K562 (cell line): Measurements from ENCODE around the gene UBR1. TPM values are rescaled to one million over a fixed set of nuclear protein-coding genes. Genes with fewer than 3 reads are reported as not detected.
"Not testable (repeated sequence)": the region's sequence is repeated elsewhere in the genome, so short reads cannot be mapped to it uniquely, and the experiment has no call there.

ENCODE experiments used
- ATAC-seq: fragments of 200-7000 bp; cut with Tn5 transposase; 3 replicates; pipeline ENCODE4 v1.9.1; 2020; ENCODE audit warnings: moderate library complexity
- BruUV-seq: library from RNA; stranded (reverse); fragments of 400-500 nt; replicated peaks from 2 replicates; lab custom pipeline; 2021; lab: Mats Ljungman, UMichigan
- CTCF ChIA-PET: fragments of 300-600 bp; formaldehyde crosslinking; extraction: SDS; loops from one replicate; lab custom pipeline; 2021; ENCODE audit warnings: low intra/inter-chr PET ratio; lab: Yijun Ruan, JAX
- POLR2A ChIA-PET: fragments of 300-600, 350-650 bp; sonication (Branson Sonifier 250); formaldehyde crosslinking; extraction: SDS; loops from one replicate; lab custom pipeline; 2021; ENCODE audit warnings: antibody characterized with exemption, inconsistent platforms; lab: Yijun Ruan, JAX
- DNase-seq, 4 experiments: peaks; one replicate each; pipeline versions ENCODE4 v3.0.0 to v3.0.0-alpha.2; 2011 to 2018; ENCODE audit warnings: low spot score in 3 of 4, mixed read lengths in 3 of 4; ENCODE audit errors: extremely low read depth in 1 of 4
- FAIRE-seq: peaks from 2 replicates; lab custom pipeline; 2011; peaks lifted over from hg19 to GRCh38; lab: Jason Lieb, UNC
- H2AFZ ChIP-seq: 2 replicates; pipeline ENCODE4 v1.6.0; 2011; ENCODE audit warnings: low read depth, low read length, control low read depth, inconsistent platforms
- H3K27ac ChIP-seq: fragments of 200-600 bp; 3 replicates; pipeline ENCODE4 v1.8.0; 2011; ENCODE audit warnings: low read depth, mild to moderate bottlenecking, control low read depth, inconsistent platforms, low read length, moderate library complexity, mixed read lengths; ENCODE audit errors: extremely low read depth
- H3K27me3 ChIP-seq, 2 experiments: fragments of 300-600 bp in 1 of 2; 2 replicates in 1 of 2; 3 replicates in 1 of 2; pipeline versions ENCODE4 v1.6.0 to v1.8.0; 2011; ENCODE audit warnings: inconsistent platforms in 2 of 2, low read length in 2 of 2, mild to moderate bottlenecking in 1 of 2, mixed read lengths in 1 of 2, moderate library complexity in 1 of 2; ENCODE audit not compliant: control insufficient read depth in 2 of 2, insufficient read depth in 2 of 2
- H3K36me3 ChIP-seq: fragments of 300-600 bp; 3 replicates; pipeline ENCODE4 v1.8.0; 2011; ENCODE audit warnings: mild to moderate bottlenecking, low read length, inconsistent platforms; ENCODE audit not compliant: control insufficient read depth, insufficient read depth
- H3K4me1 ChIP-seq, 2 experiments: fragments of 200-600 bp in 1 of 2; replicated peaks in 1 of 2; 2 replicates in 1 of 2; 3 replicates in 1 of 2; pipeline versions ENCODE4 v1.5.1 to v1.8.0; 2011; ENCODE audit warnings: inconsistent platforms in 2 of 2, low read length in 2 of 2, mild to moderate bottlenecking in 1 of 2, mixed read lengths in 1 of 2, moderate library complexity in 1 of 2; ENCODE audit not compliant: control insufficient read depth in 2 of 2, insufficient read depth in 2 of 2
- H3K4me2 ChIP-seq: 2 replicates; pipeline ENCODE4 v1.6.1; 2011; ENCODE audit warnings: low read length, control low read depth, inconsistent platforms, mixed read lengths; ENCODE audit not compliant: insufficient read depth
- H3K4me3 ChIP-seq: fragments of 200-600 bp; sonication (generic), shearing (Covaris generic); 2 replicates; pipeline ENCODE4 v1.5.1; 2016; ENCODE audit warnings: control low read depth, inconsistent platforms
- H3K79me2 ChIP-seq: fragments of 200-600 bp; 3 replicates; pipeline ENCODE4 v1.8.0; 2011; ENCODE audit warnings: low read length, inconsistent platforms; ENCODE audit not compliant: control insufficient read depth, insufficient read depth
- H3K9ac ChIP-seq, 2 experiments: 2 replicates each; pipeline versions ENCODE4 v1.6.0 to v1.6.1; 2011; ENCODE audit warnings: low read depth in 2 of 2, low read length in 2 of 2, control low read depth in 1 of 2, inconsistent platforms in 1 of 2, mild to moderate bottlenecking in 1 of 2, mixed read lengths in 1 of 2; ENCODE audit not compliant: insufficient read depth in 1 of 2
- H3K9me1 ChIP-seq: one replicate; pipeline ENCODE4 v1.6.0; 2011; ENCODE audit warnings: inconsistent platforms, mild to moderate bottlenecking, low read length, moderate library complexity; ENCODE audit not compliant: control insufficient read depth, insufficient read depth
- H3K9me3 ChIP-seq: replicated peaks from 2 replicates; pipeline ENCODE4 v1.5.1; 2011; ENCODE audit warnings: low read depth, low read length, inconsistent platforms; ENCODE audit not compliant: control insufficient read depth, insufficient read depth
- H4K20me1 ChIP-seq: replicated peaks from 2 replicates; pipeline ENCODE4 v1.6.1; 2011; ENCODE audit warnings: low read length, inconsistent platforms, mixed read lengths; ENCODE audit not compliant: control insufficient read depth, insufficient read depth
- SPI1 ChIP-seq: IDR thresholded peaks from 2 replicates; pipeline ENCODE4 v1.6.1; 2011; ENCODE audit warnings: low read depth, low read length, control low read depth, borderline replicate concordance
- ZNF778 ChIP-seq: fragments of 450-650 bp; formaldehyde crosslinking; IDR thresholded peaks from 2 replicates; pipeline ENCODE4 v1.4.0; 2020; ENCODE audit warnings: mild to moderate bottlenecking, moderate library complexity
- WGBS: fragments of 100-300 bp; shearing (Covaris generic); methylation state at CpG from one replicate; pipeline ENCODE4 v1.1.6; 2016; ENCODE audit warnings: low coverage, mixed read lengths; ENCODE audit not compliant: insufficient coverage; ENCODE audit errors: missing lambda C conversion rate; 5-methylcytosine and 5-hydroxymethylcytosine counted together
- in situ Hi-C: fragments of 300-500 bp; cut with MboI; formaldehyde crosslinking; loops from 4 replicates; pipeline ENCODE4 v1.15.0; 2018; ENCODE audit warnings: inconsistent platforms, mixed read lengths
- intact Hi-C: fragments of 100-400 bp; cut with micrococcal nuclease; formaldehyde crosslinking; loops from 2 replicates; pipeline ENCODE4 v1.14.2; 2022
- polyA plus RNA-seq, 8 experiments: library from polyadenylated mRNA; depleted of rRNA in 4 of 8; stranded (reverse) in 5 of 8; unstranded in 3 of 8; fragments of >200 nt; fragmentation: Nextera tagmentation in 2 of 8; fragmentation: Illumina TruSeq in 1 of 8; extraction: Ambion mirVana in 2 of 8; extraction: Trizol in 1 of 8; gene quantifications; 2 replicates each; pipeline versions ENCODE4 v1.2.1 to v1.2.3, GENCODE V29; 2011 to 2014; ENCODE audit warnings: inconsistent platforms in 1 of 8, missing spikeins in 1 of 8
- total RNA-seq, 7 experiments: library from RNA; depleted of rRNA in 6 of 7; stranded (reverse); fragments of >200 nt in 6 of 7; fragmentation: Illumina TruSeq in 2 of 7; extraction: Trizol in 2 of 7; gene quantifications; 2 replicates each; pipeline versions ENCODE4 v1.2.1 to v1.2.3, GENCODE V29; 2011 to 2021; ENCODE audit warnings: low replicate concordance in 1 of 7
- TF ChIP-seq, protein P1 (sequence below): sonication (generic); formaldehyde crosslinking; IDR thresholded peaks from 2 replicates; pipeline ENCODE4 v1.8.1; 2023; ENCODE audit warnings: mild to moderate bottlenecking, missing genetic modification reagents, moderate library complexity

Gene UBR1
- total and polyA plus RNA-seq, 9 of the 15 experiments (the other 6 are each of a cell fraction or from before 2014, with no cell fraction given) = 5.8 to 30.7 (median 15.3) TPM

DNA sequence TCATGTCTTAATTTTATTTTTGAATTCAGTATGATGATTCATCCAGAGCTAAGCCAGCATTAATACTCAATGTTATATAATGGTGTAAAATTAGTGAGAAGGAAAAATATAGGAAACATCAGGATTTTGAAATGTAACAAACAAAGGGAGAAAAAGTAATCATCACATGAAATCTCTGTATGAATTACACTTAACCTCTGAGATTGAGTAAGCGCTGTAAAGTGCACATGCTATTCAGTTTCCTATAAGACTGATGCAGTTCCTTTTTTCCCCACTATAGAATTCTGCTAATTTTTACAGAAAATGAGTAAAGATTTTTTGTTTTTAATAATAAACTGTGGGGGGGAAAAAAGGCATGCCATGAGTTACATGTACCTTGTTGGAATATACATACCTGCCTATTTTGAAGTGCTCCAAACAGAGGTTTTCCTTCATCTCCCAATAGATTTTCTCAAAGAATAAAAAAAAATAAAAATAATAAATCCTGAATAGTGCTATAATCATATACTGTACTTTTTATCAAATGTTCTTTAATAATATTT lies 121.3 kb downstream of the UBR1 start:
- no peaks in the 10 kb centered on the region for H3K9me1 ChIP-seq
- no peak overlapping the region for H3K9ac ChIP-seq
- intact Hi-C loops = no loop called here
- no peaks in the 10 kb centered on the region for H3K79me2 ChIP-seq
- no peak overlapping the region for H3K27ac ChIP-seq
- H3K36me3 ChIP-seq = peaks cover 61% of the 10 kb centered on the region
- H2AFZ ChIP-seq = no peak overlapping the region
- BruUV-seq = no TSS peak
- ChIA-PET POLR2A (no interaction called here), CTCF (no interaction called here)
- FAIRE-seq (no peak), ATAC-seq (no peak), DNase-seq (peak in 2 of 4 experiments; percentile 17 to 20)
- in situ Hi-C loops = no loop called here
- no peaks in the 10 kb centered on the region for H3K27me3 ChIP-seq
- no peaks in the 10 kb centered on the region for H4K20me1 ChIP-seq
- H3K4me2 ChIP-seq = no peak overlapping the region
- TF ChIP-seq, protein P1, sequence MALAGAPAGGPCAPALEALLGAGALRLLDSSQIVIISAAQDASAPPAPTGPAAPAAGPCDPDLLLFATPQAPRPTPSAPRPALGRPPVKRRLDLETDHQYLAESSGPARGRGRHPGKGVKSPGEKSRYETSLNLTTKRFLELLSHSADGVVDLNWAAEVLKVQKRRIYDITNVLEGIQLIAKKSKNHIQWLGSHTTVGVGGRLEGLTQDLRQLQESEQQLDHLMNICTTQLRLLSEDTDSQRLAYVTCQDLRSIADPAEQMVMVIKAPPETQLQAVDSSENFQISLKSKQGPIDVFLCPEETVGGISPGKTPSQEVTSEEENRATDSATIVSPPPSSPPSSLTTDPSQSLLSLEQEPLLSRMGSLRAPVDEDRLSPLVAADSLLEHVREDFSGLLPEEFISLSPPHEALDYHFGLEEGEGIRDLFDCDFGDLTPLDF = no peak
- TF ChIP-seq SPI1 (0 out of 2 replicates have a peak, but pooled peaks have one; percentile 3), ZNF778 (no peak)
- no peak overlapping the region for H3K4me3 ChIP-seq
- 100% methylated on average over 1 of the region's 1 CpG for WGBS
- H3K9me3 ChIP-seq = no peaks in the 10 kb centered on the region
- H3K4me1 ChIP-seq = peaks cover 0 to 4% of the 10 kb centered on the region in 2 experiments; a peak in 1 of 5 replicates

DNA sequence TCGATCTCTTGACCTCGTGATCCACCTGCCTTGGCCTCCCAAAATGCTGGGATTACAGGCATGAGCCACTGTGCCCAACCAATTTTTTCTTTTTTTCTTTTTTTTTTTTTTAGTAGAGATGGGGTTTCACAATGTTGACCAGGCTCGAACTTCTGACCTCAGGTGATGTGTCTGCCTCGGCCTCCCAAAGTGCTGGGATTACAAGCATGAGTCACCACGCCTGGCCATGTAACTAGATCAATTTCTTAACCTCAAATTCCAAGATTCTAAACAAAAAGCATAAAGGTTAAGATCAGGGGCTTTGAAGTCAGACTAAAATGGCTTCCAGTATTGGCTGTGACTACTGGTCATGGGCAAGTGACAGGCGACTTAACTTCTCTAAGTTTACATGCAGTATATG lies 126.7 kb downstream of the UBR1 start:
- POLR2A ChIA-PET = not testable (repeated sequence)

More for the DNA sequence above, 126.7 kb downstream of the UBR1 start:
- H3K36me3 ChIP-seq = peaks cover 60% of the 10 kb centered on the region
- H2AFZ ChIP-seq, H3K4me2 ChIP-seq, FAIRE-seq, DNase-seq, in situ Hi-C loops, intact Hi-C loops, H3K9me3 ChIP-seq, H3K9ac ChIP-seq, H4K20me1 ChIP-seq, H3K79me2 ChIP-seq, H3K4me3 ChIP-seq, CTCF ChIA-PET, ATAC-seq, H3K27me3 ChIP-seq, H3K9me1 ChIP-seq, BruUV-seq, H3K27ac ChIP-seq, H3K4me1 ChIP-seq: not testable (repeated sequence)
- WGBS = 88% methylated on average over 3 of the region's 6 CpGs
